Vagina (tissue), 2 donors: Measurements from ENCODE around the gene MRM2.

Experiments used
- POLR2A ChIP-seq, 2 donors: fragments of 450-650 bp; IDR thresholded peaks; one replicate each; pipeline ENCODE4 v1.6.1; 2017; ENCODE audit warnings: antibody characterized with exemption in 2 of 2, mild to moderate bottlenecking in 2 of 2, moderate library complexity in 2 of 2
- TF ChIP-seq, protein P1 (sequence below), 3 experiments: fragments of 450-650 bp in 2 of 3; fragments of 200-600 bp in 1 of 3; sonication (generic) in 1 of 3; IDR thresholded peaks; one replicate each; pipeline ENCODE4 v1.5.1; 2017 to 2019; ENCODE audit warnings: antibody characterized with exemption in 3 of 3, mild to moderate bottlenecking in 2 of 3, moderate library complexity in 2 of 3

DNA sequence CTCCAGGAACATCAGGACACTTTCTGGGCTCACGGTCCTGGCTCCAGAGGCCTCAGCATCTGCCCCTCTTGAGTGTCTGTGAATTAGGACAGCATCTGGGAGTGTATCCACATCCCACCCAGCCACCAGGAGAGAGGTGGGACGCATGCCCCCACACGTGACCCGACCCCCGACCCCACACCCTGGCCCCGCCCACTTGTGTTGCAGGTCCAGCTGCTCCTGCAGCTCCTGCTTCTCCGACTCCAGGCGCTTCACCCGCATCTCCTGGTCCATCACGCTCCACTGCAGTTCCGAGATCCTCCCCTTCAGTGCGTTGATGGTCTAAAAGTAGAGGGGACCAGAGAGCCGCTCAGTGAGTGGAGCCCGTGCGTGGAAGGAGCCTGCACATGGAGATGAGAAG is 22.9 kb downstream of the MRM2 start:
- TF ChIP-seq POLR2A (IDR thresholded peaks at IDR 0.05), result no peak
- TF ChIP-seq, protein P1, sequence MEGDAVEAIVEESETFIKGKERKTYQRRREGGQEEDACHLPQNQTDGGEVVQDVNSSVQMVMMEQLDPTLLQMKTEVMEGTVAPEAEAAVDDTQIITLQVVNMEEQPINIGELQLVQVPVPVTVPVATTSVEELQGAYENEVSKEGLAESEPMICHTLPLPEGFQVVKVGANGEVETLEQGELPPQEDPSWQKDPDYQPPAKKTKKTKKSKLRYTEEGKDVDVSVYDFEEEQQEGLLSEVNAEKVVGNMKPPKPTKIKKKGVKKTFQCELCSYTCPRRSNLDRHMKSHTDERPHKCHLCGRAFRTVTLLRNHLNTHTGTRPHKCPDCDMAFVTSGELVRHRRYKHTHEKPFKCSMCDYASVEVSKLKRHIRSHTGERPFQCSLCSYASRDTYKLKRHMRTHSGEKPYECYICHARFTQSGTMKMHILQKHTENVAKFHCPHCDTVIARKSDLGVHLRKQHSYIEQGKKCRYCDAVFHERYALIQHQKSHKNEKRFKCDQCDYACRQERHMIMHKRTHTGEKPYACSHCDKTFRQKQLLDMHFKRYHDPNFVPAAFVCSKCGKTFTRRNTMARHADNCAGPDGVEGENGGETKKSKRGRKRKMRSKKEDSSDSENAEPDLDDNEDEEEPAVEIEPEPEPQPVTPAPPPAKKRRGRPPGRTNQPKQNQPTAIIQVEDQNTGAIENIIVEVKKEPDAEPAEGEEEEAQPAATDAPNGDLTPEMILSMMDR (IDR thresholded peaks at IDR 0.05), result no peak
